T-helper 9 cell (primary cell): ENCODE data around the gene CSGALNACT2.

Source experiments
- DNase-seq: peaks from one replicate; pipeline ENCODE4 v3.0.0-alpha.2; 2020

CSGALNACT2 gene

DNA sequence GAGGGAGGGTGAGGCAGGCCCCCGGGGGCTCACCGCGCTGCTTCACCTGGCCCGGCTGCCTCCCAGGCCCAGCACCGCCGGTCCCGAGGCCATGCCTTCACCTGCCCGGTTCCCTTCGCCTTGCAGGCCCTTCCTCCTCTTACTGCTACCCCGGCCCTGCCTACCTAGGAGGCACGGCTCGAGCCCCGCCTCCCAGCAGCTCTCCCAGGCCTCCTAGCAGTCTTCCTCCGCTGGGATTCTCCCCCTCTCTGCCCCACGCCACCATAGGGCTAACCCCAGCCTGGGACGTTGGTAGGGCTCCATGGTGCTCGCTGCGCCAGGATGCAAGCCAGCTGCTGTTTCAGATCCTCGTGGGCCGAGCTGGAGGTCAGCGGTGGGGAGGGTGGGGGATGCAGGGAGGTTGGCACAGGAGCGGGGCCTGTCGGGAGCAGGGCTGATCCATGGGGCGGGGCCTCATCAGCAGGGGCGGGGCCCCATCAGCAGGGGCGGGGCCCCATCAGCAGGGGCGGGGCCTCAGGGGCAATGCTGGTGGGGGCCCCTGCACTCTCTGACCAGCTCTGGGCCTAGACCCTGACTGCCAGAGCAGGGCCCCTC, 65.3 kb downstream of the CSGALNACT2 start:
- DNase-seq: no peak

DNA sequence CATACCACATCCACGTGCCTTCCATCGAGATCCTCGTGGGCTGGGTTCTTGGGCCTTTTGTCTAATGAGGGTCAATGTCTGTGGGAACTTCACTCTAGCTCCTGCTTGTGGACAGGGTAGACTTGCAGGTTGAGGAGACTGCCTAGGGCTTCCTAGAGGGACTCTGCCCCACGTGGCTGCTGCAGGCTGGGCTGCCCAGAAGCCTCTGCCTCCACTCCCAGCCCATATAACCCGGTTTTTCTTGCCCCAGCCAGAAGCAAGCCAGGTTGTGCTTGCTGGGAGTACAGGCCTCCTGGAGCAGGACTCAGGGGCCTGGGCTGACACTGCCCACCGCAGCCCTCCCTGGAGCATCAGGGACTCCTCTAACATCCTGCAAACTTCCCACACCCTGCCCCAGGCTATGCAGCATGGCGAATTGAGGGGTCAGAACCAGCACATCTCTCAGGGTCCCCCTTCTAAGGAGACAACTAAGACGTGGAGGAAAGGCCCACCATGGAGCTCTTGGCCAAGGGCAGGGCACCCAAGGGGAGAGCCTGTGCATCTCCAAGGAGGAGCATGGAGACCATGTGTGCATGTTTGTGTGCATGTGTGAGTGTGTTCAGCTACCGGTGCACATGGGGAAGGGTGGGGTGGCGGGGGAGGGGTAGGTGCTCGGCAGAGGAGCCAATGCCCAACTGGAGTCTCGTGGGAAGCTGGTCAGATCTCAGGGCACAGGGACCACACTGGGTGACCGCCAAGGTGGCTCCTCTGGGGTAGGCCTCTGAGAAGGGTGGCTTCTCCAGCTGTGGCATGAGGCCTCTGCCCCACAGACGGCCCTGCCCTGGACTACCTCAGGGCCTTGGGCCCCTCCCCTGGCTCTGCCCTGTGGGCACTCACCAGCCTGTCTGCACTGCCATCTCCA, 66.0 kb downstream of the CSGALNACT2 start:
- DNase-seq: no peak

DNA sequence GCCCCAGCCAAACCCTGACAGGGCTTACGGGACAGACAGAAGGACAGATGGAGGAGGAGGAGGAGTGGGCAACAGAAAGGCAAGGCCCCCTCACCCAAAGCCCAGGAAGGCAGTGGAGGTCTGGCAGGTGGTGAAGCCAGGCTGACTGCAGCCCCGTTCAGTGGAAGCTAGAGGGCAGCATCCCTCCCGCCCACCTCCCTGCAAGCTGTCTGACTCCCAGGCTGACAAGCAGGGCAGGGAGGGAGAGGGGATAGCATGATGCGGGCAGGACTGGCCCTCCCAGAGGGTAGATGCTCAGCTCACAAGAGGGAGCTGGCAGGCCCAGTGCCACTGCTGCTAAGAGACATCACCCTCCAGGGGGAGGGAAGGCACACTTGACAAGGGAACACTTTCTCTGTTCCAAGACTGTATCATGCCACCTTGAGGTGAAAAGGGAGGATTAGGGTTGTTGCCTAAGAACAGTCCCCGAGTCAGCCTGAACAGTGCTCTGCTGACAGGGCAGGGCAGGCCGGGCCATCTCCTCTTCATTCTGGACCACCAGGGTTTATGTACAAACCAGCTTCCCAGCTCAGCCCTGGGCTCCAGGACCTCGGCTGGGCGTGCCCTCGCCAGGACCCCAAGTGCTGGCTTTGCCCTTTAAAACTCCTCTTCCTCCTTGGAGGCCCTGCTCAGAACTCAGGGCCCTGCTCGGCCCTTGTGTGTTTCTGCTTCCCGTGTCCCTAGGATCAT, 66.9 kb downstream of the CSGALNACT2 start:
- DNase-seq: peak; percentile 23

DNA sequence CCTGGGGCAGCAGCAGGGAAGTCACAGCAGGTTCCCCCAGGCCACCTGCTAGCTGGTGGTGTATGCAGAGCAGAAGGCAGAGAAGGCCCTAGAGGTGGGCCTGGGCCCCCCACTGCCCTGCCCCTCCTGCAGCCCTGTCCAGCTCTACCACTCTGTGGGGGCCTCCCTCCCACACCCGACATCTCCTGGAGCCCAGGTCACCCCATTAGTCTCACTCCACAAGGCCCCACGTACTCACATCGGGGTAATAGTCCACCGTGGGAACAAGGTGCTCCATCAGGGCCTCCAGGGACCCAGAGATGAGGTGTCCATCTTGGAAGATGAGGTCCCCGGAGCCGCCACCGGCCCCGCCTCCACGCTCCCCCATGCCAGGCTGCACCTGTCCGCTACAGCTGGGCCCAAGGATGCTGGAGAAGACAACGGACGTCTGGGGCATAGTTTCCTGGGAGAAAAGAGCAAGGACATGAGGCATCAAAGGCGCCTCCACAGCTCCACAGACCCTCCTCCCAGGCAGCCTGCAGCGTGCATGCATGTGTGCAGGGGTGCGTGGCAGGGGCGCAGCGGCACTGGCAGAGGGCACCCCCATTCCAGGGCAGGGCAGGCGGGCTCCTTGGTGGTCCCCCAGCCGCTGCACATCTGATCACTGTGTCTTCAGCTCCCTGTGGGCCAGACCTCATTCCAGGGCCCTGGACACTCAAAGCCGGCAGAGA, 67.6 kb downstream of the CSGALNACT2 start:
- DNase-seq: no peak

DNA sequence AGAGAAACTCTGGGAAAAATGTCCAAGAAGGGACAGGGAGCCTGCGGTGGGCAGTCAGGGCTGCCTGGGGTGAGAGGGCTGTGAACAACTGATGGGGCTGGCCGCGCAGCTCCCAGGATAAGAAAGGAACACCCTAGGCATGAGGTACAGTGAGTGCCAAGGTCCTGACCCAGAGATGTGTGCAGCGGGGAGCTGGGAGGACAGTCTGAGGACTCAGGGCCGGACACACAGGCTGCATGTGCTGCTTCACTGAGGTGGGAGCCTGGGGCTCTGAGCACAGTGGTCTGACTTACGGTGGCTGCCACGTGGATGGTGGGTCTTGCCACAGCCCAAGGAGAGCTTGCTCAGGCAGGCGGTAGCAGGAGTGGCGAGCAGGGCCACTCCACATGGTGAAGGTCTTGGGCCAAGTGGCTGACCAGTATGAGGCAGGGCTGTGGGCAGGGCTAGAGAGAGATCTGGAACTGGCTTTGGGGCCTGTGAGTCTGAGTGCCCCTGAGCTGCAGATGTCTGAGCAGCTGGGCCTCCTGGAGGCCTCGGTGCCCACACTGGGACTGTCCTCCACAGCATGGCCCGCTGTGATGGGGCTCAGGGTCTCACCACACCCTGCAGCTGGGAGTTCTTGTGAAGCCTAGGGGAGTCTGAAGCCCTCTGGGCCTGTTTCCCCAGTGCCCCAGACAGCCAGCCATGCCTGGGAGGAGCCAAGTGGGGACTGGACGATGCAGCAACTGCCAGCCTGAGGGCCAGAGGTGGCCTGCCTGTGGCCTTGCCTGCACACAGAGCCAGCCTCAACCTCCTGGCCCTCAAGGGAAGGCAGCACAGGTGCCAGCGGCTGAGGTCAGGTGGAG, 68.4 kb downstream of the CSGALNACT2 start:
- DNase-seq: no peak

DNA sequence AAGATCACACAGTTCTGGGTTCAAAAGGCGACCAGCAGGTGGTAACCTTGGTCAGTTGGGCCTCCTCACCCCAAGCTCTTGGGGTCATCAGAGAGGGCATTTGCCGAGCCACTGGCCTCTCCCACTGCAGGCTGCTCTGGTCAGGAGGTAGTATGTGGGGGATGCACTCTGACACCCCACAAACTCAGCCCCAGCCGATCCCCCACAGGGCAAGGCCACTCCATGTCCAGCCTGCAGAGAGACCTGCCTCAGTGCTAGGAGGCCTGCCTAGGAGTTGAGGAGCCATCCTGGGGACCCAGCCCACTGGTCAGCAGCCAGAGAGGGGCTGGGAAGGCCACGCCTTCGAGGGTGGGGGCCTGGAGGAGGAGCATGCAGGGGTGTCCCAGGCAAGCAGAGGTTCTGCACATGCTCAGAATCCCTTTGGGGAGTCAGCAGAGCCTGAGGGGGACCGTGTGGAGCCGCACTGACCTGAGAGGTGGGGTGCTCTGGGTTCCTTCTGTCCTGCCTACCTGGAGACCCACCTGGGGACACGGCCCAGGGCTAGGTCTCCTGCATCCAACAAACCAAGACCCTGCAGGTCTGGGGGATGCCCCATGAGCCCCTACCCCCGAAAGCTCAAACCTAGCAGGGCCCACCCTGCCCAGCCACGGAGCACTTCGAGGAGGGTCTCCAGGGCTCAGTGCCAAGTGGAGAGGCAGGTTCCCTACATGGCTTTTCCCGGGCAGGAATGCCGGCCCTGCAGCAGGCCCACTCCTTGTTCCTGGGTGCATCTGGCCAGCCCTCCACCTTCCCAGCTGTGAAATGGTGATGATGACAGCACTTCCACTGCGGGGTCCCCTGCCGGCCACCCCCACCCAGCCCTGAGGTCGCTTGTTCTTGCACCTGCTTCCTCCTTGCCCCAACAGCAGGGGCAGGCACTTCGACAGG, 70.2 kb downstream of the CSGALNACT2 start:
- no peak for DNase-seq

DNA sequence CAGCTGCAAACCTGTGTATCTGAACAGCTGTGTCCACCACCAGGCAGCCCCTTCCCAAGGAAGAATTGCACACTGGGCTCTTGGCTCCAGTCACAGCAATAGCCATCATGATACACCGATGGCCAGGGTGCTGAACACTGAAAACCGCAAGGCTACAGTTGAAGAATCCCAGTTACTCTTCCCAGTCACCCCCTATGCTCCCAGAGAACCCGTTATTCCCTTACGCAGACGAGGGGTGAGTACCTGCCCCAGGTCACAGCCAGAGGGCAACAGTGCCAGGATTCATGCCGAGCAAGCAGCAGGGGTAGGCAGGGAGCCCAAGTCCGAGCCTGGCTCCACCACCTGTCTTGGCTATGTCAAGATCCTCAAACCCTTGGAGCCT, 70.8 kb downstream of the CSGALNACT2 start:
- DNase-seq: no peak

DNA sequence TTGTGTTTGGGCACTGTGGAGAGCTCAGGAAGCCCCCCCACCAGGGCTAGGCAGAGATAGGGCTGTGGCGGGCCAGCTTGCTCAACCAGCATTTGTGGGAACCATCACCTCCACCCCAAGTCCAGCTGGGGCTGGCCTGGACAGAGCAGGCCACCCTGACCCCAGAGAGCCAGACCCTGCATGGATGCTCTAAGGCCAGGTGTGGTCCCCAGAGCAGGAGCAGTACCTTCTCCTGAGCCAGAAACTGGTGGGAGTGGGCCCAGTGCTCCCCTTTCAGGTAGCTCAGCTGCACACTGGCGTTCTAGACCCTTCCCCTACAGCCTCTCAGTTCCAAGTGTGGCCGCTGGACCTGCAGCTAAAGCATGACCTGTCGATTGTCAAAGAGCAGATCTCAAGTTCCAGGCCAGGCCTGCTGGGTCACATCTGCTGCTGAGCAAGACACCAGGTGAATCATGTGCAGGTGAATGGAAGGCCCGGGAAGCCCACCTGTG, 71.5 kb downstream of the CSGALNACT2 start:
- DNase-seq: no peak

DNA sequence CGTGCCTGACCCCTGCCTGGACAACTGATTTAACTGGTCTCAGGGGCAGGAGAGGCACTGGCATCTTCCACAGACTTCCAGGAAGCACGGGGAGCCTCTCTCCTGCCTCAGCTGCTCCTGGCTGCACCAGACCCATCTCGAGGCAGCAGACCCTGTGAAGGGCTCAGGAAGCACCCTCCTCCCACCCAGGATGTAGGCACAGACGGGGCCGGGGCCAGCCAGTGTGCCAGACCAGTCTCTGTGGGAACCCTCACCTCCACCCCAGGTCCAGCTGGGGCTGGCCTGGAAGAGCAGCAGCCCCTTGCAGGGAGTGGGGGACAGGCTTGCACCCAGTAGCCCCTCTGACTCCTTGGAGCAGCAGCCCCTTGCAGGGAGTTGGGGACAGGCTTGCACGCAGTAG, 72.3 kb downstream of the CSGALNACT2 start:
- no peak for DNase-seq

DNA sequence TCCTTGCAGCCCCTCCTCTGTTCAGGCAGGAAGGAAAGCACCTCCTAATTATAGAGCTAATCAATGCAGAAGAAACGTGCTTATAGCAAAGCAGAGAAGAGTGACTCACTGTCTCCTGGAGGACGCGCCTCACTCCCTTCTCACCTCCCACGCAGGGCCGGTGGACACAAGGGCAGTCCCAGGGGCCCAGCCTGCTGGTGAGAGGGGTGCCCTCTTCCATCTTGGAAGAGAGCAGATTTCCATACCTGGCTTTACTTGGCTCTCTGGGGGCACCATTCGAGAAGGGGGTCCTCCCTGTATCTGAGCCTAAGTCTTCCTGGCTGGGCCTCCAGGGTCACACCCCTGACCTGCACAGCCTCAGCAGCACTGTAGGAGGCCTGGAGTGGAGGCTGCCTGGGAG, 72.8 kb downstream of the CSGALNACT2 start:
- DNase-seq: no peak

DNA sequence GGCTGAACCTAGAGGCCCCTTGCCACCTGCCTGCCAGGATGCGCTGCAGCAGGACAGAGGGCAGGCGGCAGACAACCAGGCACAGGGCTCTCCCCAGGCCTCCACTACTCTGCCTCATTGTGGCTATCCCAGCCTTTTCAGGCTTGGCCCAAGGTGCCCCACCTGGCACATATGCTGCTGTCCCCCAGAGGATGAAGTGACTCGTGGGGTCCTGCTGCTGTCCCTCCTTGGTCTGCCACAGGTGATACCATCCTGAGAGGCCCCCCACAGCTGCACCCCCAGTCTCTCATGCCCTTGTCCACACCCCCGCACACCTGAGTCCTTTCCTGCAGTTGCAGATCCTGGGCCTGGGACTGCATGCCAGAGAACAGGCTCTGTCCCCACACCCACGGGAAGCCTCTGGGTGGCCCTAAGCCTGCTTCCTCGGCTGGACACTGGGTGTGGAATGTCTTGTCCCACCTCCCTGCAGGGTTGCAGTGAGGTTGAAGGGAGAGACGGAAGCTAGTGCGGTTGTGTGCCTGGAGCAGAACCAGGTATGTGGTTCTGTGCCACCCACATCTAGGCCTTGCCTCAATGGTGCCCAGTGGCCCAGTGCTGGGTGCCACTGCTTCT, 73.3 kb downstream of the CSGALNACT2 start:
- no peak for DNase-seq

DNA sequence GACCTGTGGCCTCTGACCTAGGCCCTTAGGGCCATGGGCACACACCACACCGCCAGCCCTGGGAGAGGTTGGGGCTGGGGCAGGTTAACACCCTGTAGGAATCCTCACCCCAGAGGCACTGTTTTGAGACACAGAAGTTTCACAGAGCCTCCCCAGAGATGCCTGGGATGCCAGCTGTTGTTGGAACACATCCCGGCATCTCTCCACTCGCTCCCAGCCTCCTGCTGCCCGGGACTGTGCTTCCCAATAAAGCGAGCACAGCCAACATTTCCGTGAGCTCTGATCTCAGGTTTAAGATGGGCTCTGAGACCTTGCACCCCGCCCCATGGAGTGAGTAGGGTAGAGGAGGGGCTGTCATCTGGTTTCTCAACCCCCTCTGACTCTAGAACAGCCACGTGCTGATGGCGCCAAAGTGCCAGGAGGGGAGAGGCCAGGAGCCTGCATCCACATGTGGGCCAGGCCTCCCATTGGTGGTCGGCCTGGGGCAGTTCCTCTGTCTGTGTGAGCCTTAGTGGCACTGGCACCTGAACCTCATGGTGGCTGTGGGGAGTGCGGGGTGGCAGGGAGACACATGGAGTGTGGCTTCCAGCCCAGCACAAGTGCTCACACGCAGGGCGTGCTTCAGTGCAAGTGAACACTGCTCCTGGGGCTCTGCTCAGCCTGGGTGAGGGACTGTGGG, 73.9 kb downstream of the CSGALNACT2 start:
- DNase-seq: no peak

DNA sequence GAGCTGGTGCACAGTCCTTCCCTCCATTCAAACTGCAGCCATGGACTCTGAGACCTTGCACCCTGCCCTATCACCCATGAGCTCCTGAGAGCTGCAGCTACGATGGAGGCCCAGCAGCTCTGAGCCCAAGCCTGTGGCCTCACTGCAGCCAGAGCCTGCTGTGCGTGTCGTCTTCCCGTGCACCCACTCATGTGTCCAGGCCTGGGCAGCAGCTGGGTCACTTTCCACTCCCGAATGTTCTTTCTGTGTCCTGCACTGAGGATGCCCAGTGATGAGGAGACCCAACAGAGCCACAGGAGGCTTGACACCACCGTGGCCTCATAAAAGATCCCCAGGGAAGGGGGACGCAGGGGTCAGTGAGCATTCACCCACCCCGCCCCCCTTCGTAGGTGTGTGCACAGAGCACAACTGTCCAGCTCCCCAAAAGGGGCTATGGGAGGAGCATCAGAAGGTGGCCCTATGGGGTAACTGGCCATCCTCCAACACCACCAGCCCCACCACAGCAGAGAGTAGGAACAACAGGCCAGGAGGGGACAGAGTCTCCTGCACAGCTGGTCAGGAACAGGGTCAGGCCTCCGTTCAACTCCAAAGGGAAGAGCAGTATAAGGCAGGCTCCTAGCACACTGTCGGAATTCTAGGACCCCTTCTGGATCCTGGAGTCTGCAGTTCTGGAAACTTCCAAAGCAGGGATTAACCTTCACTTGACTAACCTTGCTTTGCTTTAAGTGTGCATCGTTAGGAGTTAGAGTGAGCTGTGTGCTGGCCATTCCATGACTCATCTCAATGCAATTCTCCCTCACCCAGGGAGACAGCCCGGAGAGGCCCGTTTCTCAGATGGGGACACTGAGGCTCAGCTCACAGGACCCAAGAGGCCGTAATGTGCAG, 76.1 kb downstream of the CSGALNACT2 start:
- DNase-seq: no peak

DNA sequence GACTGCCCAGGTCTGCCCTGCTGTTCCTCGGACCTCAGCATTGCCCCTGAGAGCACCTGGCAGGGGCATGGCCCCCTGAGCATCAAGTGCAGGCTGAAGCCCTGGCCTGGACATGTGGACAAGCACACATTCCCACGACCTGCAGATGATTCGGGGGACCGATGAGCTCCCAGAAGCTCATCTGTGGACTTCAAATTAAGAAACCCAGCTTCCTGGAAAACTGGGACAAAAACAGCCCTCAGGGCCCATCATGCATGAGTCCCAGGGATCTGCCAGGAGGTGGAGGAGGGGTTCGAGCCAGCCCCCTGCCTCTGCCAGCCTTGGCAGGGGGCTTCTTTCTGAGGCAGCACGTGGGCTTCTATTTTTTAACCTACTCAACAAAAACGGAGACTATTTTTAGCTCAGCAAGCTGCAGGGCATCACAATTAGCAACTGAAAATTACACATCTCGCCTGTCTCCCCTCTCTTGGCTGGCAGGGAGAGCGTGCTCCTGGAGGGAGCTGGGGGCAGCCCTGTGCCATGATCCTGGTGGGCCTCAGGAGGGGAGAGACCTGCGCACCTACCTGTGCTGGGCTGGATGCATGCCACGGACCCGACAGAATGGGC, 76.8 kb downstream of the CSGALNACT2 start:
- DNase-seq: no peak

DNA sequence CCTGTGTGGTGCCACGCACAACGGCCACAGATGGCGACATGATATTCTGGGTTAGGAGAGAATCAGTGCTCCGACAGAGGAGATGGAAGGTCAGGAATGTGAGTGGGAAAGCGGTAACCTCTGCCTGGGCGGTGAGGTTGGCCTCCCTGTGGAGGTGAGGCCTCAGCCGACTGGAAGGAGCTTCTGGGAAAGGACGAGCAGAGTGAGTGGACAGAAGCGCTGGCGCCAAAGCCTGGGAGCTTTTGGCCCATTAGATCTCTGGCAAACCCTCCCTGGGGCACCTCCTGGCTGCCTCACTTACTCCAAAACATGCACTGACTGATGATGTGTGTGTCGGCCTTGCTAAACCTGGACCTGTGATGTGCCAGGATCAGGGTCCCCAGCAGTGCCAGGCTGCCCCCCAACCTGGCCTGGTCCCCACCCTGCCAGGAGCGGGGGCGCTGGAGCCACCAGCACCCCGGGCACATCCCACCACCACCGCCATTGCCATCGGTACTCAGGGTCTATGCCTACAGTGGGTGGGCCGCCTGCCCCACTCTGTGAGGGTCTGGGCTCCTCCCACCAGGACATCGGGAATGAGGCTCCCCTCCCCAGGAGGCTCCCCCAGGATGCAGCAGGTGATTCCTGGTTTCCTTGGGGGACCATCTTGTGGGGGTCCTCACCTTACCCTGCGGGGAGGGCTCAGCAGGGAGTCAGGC, 77.7 kb downstream of the CSGALNACT2 start:
- no peak for DNase-seq

DNA sequence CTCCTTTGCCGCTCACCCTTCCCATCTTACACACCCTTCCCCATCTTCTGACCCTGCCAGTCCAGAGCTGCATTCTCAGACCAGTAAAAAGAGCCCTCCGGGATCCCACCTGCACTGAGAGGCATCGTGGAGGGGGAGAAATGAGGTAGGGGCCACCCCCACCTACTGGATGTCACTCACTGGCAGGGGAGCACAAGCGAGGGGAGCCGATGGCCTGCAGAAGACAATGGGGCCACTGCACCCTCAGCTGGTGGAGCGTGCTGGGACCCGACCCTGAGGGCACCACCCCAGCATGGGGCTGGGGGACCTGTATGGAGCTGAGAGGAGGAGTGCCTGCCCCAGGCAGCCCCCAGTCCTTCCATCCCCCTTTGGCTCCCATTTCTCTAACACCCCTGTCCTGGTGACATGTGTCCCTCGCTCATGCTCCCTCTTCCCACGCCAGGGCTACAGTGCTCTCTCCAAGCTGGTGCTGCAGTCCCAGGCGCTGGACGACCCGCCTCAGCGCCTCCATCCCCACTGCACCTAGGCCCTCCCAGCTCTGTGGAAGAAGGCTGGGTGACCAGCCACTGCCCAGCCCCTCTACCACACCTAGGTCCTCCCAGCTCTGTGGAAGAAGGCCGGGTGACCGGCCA, 78.8 kb downstream of the CSGALNACT2 start:
- DNase-seq: no peak

DNA sequence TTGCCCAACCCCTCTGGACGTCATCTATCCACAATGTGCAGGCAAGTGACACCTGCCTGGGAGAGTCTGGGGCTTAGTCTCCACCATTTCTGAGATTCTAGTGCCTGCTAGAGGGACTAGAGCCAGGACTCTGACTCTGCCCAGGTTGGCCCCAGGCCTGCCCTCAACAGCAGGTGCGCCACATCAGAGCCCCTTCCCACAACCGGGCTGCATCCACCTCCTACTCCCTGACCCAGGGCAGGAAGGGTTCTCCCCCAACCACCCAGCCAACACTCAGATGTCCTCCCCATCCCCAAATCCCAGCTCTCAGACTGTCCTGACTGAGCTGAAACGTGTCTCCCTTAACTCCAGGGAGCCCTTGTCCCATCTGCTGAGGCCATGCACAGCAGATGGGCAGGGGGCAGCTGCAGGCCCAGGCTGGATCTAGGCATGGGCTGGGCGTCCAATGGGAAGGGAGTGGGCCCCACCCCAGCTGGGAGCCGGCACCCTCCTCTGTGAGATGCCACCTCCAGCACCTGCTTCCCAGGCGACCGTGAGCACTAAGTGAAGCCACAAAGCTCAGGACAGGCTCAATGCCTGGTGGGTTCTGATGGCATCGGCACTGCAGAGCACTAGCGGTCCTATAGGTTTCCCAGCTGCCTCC, 79.4 kb downstream of the CSGALNACT2 start:
- no peak for DNase-seq
